ENCODE measurements around the gene TRIM8.
"Not testable (repeated sequence)": the region's sequence is repeated elsewhere in the genome, so short reads cannot be mapped to it uniquely, and the experiment has no call there.

Gene TRIM8

GRCh38 chr10:102681696-102682095 lies 37.4 kb downstream of the TRIM8 start:
- no peak for DNase-seq (ENCODE audit: low read depth, low spot score)
- H3K4me3 ChIP-seq (ENCODE audit: low read depth, low read length): no peak overlapping the region
- ChIA-PET CTCF (no interaction called here), POLR2A (no interaction called here)
- no peak for TF ChIP-seq CTCF (IDR thresholded peaks at IDR 0.05; ENCODE audit: insufficient read depth, low read length, missing control alignments)

- no peak for TF ChIP-seq CTCF (IDR thresholded peaks at IDR 0.05; ENCODE audit: insufficient read depth, low read length, missing control alignments)
- POLR2A ChIA-PET: no interaction called here
- no peak overlapping the region for H3K4me3 ChIP-seq (ENCODE audit: low read depth, low read length)
- no peak for DNase-seq (ENCODE audit: low read depth, low spot score)
- CTCF ChIA-PET: interaction anchor here (0.8 to 1.1 kb wide), 2 partner anchors 10 to 28 kb away, joined by 3 read pairs; no protein-coding TSS in a partner anchor
Observed at GRCh38 chr10:102682416-102682815, 38.1 kb downstream of the TRIM8 start.

GRCh38 chr10:102682981-102683380 lies 38.7 kb downstream of the TRIM8 start:
- no peak overlapping the region for H3K4me3 ChIP-seq (ENCODE audit: low read depth, low read length)
- POLR2A ChIA-PET: no interaction called here
- TF ChIP-seq CTCF (IDR thresholded peaks at IDR 0.05; ENCODE audit: insufficient read depth, low read length, missing control alignments): no peak
- CTCF ChIA-PET: interaction anchor here (0.8 to 1.1 kb wide), 2 partner anchors 10 to 28 kb away, joined by 3 read pairs; no protein-coding TSS in a partner anchor
- no peak for DNase-seq (ENCODE audit: low read depth, low spot score)

GRCh38 chr10:102683736-102684135 lies 39.5 kb downstream of the TRIM8 start:
- DNase-seq (ENCODE audit: low read depth, low spot score): no peak
- ChIA-PET CTCF (no interaction called here), POLR2A (no interaction called here)

GRCh38 chr10:102691285-102692066 lies 47.2 kb downstream of the TRIM8 start:
- POLR2A ChIA-PET: interaction anchor here (0.7 kb wide), 1 partner anchor 45 kb away, joined by 3 read pairs; no protein-coding TSS in a partner anchor
- DNase-seq (ENCODE audit: low read depth, low spot score): no peak
- CTCF ChIA-PET: interaction anchor here (10.1 kb wide), 1 partner anchor 14 kb away, joined by 95 read pairs; no protein-coding TSS in a partner anchor
- no peak for TF ChIP-seq CTCF (IDR thresholded peaks at IDR 0.05; ENCODE audit: insufficient read depth, low read length, missing control alignments)
- no peak overlapping the region for H3K4me3 ChIP-seq (ENCODE audit: low read depth, low read length)

More at GRCh38 chr10:102683736-102684135, 39.5 kb downstream of the TRIM8 start:
- TF ChIP-seq CTCF (IDR thresholded peaks at IDR 0.05; ENCODE audit: insufficient read depth, low read length, missing control alignments): no peak
- no peak overlapping the region for H3K4me3 ChIP-seq (ENCODE audit: low read depth, low read length)

GRCh38 chr10:102695401-102695800 lies 51.1 kb downstream of the TRIM8 start:
- CTCF ChIA-PET; DNase-seq (ENCODE audit: low read depth, low spot score); POLR2A ChIA-PET; H3K4me3 ChIP-seq (ENCODE audit: low read depth, low read length): not testable (repeated sequence)

All from AG04449 (cell line).